Colonic mucosa (tissue), 4 donors: ENCODE measurements around the gene ZMYM2. TPM values are rescaled to one million over a fixed set of nuclear protein-coding genes. Genes with fewer than 3 reads are reported as not detected.
"Not testable (repeated sequence)": the region's sequence is repeated elsewhere in the genome, so short reads cannot be mapped to it uniquely, and the experiment has no call there.

Source experiments
- DNase-seq: peaks from one replicate; pipeline ENCODE4 v3.0.0-alpha.2; 2020
- H3K27ac ChIP-seq: fragments of 200-600 bp; one replicate; pipeline ENCODE4 v1.8.0; 2021
- H3K27me3 ChIP-seq: fragments of 200-600 bp; one replicate; pipeline ENCODE4 v1.8.0; 2021
- H3K36me3 ChIP-seq: fragments of 200-600 bp; one replicate; pipeline ENCODE4 v1.8.0; 2021
- H3K4me1 ChIP-seq: fragments of 200-600 bp; one replicate; pipeline ENCODE4 v1.8.0; 2021; ENCODE audit warnings: mild to moderate bottlenecking
- H3K4me3 ChIP-seq: fragments of 200-600 bp; one replicate; pipeline ENCODE4 v1.8.0; 2021
- H3K9ac ChIP-seq, 2 donors: one replicate each; pipeline ENCODE4 v1.7.0; 2013; ENCODE audit warnings: control low read depth in 2 of 2, low read depth in 2 of 2, low read length in 2 of 2
- H3K9me3 ChIP-seq: fragments of 200-600 bp; one replicate; pipeline ENCODE4 v1.8.0; 2021
- CTCF ChIP-seq: fragments of 200-600 bp; IDR thresholded peaks from one replicate; pipeline ENCODE4 v1.8.0; 2022; ENCODE audit warnings: antibody characterized with exemption, mild to moderate bottlenecking
- intact Hi-C: fragments of 100-400 bp; cut with DNase I; formaldehyde crosslinking; loops from one replicate; pipeline ENCODE4 v1.14.1; 2022
- total RNA-seq, 2 donors: library from RNA; stranded (reverse); fragmentation: NEBNext Ultra II Directional in 1 of 2; extraction: Animal tissue kit (Norgen Biotek cat#: 25700) in 1 of 2; gene quantifications; one replicate each; pipeline ENCODE4 v1.2.1, GENCODE V29; 2021
- donor health status: healthy.
- donor health status: DM: no; HTN: no; CAD: no.
- donor health status: DM: no; HTN: no; CAD: no.

ZMYM2 gene
- total RNA-seq, 2 donors from 2014 or later, result 47.6 to 70.1 TPM

GRCh38 chr13:20033486-20033885 is 75.0 kb downstream of the ZMYM2 start:
- no peaks in the 10 kb centered on the region for H3K4me1 ChIP-seq
- TF ChIP-seq CTCF, result no peak
- H3K4me3 ChIP-seq, result no peak overlapping the region
- no peaks in the 10 kb centered on the region for H3K36me3 ChIP-seq
- H3K27me3 ChIP-seq, result no peaks in the 10 kb centered on the region
- no peak for DNase-seq
- H3K9me3 ChIP-seq, result no peaks in the 10 kb centered on the region
- H3K9ac ChIP-seq, result no peak overlapping the region
- H3K27ac ChIP-seq, result no peak overlapping the region
- intact Hi-C loops, result no loop called here

- no peaks in the 10 kb centered on the region for H3K36me3 ChIP-seq
- no peak for DNase-seq
- intact Hi-C loops, result no loop called here
- H3K9me3 ChIP-seq, result no peaks in the 10 kb centered on the region
- no peaks in the 10 kb centered on the region for H3K27me3 ChIP-seq
- no peaks in the 10 kb centered on the region for H3K4me1 ChIP-seq
- H3K4me3 ChIP-seq, result no peak overlapping the region
- no peak for TF ChIP-seq CTCF
- no peak overlapping the region for H3K27ac ChIP-seq
- H3K9ac ChIP-seq, result no peak overlapping the region
Measured at GRCh38 chr13:20035130-20035529, 76.6 kb downstream of the ZMYM2 start.

GRCh38 chr13:20037908-20038307 is 79.4 kb downstream of the ZMYM2 start:
- no peaks in the 10 kb centered on the region for H3K36me3 ChIP-seq
- H3K9me3 ChIP-seq, result no peaks in the 10 kb centered on the region
- no peak overlapping the region for H3K9ac ChIP-seq
- no peaks in the 10 kb centered on the region for H3K4me1 ChIP-seq
- H3K27ac ChIP-seq, result no peak overlapping the region
- no peak overlapping the region for H3K4me3 ChIP-seq
- DNase-seq, result no peak
- intact Hi-C loops, result no loop called here
- TF ChIP-seq CTCF, result no peak
- H3K27me3 ChIP-seq, result no peaks in the 10 kb centered on the region

GRCh38 chr13:20042603-20043002 is 84.1 kb downstream of the ZMYM2 start:
- DNase-seq, H3K4me3 ChIP-seq, H3K36me3 ChIP-seq, H3K9me3 ChIP-seq, H3K4me1 ChIP-seq, intact Hi-C loops, H3K9ac ChIP-seq, H3K27ac ChIP-seq, H3K27me3 ChIP-seq: not testable (repeated sequence)

- TF ChIP-seq CTCF, result no peak
- Histone ChIP-seq H3K9me3 (no peaks in the 10 kb centered on the region), H3K27me3 (no peaks in the 10 kb centered on the region), H3K4me3 (no peak overlapping the region), H3K27ac (no peak overlapping the region), H3K36me3 (no peaks in the 10 kb centered on the region), H3K4me1 (no peaks in the 10 kb centered on the region), H3K9ac (no peak overlapping the region)
- intact Hi-C loops, result no loop called here
- DNase-seq, result no peak
Measured at GRCh38 chr13:20043207-20043925, 84.8 kb downstream of the ZMYM2 start.

- Histone ChIP-seq H3K36me3 (no peaks in the 10 kb centered on the region), H3K4me3 (no peak overlapping the region), H3K27ac (no peak overlapping the region), H3K9ac (no peak overlapping the region), H3K9me3 (no peaks in the 10 kb centered on the region), H3K27me3 (no peaks in the 10 kb centered on the region), H3K4me1 (no peaks in the 10 kb centered on the region)
- intact Hi-C loops, result no loop called here
- no peak for TF ChIP-seq CTCF
- DNase-seq, result no peak
Measured at GRCh38 chr13:20044086-20044485, 85.6 kb downstream of the ZMYM2 start.
